Keratinocyte (primary cell): ENCODE data around the gene NOTCH1.

Experiments used
- EZH2 ChIP-seq: IDR thresholded peaks from one replicate; pipeline ENCODE4 v1.6.1; 2012; ENCODE audit warnings: inconsistent platforms, mild to moderate bottlenecking, low read length, moderate library complexity
- TF ChIP-seq, protein P1 (sequence below), 3 experiments: IDR thresholded peaks in 1 of 3; conservative IDR thresholded peaks in 1 of 3; optimal IDR thresholded peaks in 1 of 3; 2 replicates in 2 of 3; 3 replicates in 1 of 3; pipeline versions ENCODE3 to v1.5.1; 2011; ENCODE audit warnings: low read length in 3 of 3, mild to moderate bottlenecking in 3 of 3, moderate library complexity in 2 of 3, control low read depth in 1 of 3, inconsistent platforms in 1 of 3; ENCODE audit not compliant: insufficient read depth in 2 of 3; ENCODE audit errors: extremely low read depth in 1 of 3

DNA sequence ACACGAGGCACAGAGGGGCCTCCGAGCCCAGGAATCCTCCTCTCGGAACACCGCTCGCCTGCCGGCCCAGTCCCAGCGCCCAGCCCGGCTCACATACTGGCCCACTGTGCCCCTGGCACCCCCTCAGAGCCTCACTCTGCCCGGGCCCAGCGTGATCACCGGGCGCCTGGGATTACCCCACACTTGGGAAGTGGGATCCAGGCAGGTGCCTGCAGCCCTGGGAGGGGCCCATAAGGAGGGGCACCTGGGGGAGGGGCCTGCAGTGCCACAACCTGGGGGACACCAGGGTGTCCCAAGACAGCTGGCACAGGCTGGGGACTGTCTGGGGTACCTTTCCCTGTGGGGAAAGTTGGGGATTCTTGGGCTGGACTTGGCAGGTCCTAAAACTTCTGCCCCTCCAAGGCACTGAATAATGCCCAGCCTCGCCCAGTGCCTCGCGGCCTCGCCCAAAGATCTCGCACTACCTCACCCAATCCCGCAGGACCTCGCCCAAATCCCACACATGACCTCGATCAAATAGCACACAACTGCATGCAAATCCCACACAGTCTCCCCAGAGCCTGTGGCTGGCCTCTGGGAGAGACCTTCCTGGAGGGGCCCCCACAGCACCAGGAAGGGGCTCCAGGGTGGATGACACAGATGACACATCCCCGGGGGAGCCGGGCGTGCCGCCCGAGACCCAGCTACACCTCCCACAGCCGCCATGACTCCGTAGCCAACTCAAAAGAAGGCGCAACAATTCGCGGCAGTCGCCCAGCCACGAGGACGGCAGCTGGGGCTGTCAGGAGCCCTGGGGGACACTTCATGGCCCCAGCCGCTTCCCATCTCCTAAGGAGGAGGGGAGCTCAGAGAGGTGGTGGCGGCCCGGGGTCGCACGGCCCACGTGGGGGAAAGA, 13.7 kb downstream of the NOTCH1 start:
- TF ChIP-seq, protein P1, sequence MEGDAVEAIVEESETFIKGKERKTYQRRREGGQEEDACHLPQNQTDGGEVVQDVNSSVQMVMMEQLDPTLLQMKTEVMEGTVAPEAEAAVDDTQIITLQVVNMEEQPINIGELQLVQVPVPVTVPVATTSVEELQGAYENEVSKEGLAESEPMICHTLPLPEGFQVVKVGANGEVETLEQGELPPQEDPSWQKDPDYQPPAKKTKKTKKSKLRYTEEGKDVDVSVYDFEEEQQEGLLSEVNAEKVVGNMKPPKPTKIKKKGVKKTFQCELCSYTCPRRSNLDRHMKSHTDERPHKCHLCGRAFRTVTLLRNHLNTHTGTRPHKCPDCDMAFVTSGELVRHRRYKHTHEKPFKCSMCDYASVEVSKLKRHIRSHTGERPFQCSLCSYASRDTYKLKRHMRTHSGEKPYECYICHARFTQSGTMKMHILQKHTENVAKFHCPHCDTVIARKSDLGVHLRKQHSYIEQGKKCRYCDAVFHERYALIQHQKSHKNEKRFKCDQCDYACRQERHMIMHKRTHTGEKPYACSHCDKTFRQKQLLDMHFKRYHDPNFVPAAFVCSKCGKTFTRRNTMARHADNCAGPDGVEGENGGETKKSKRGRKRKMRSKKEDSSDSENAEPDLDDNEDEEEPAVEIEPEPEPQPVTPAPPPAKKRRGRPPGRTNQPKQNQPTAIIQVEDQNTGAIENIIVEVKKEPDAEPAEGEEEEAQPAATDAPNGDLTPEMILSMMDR (optimal IDR thresholded peaks at IDR 0.05 in 1 of 3, IDR thresholded peaks at IDR 0.05 in 1 of 3, conservative IDR thresholded peaks at IDR 0.05 in 1 of 3; ENCODE audit: extremely low read depth in 1 of 3, insufficient read depth in 2 of 3, low read length in 3 of 3): no peak
- TF ChIP-seq EZH2: no peak
